Ovary (tissue), 3 donors: ENCODE data around the gene CCDC175.

Source experiments
- EP300 ChIP-seq: sonication (generic); formaldehyde crosslinking; IDR thresholded peaks from one replicate; pipeline ENCODE4 v1.6.1; 2017; ENCODE audit warnings: antibody characterized with exemption
- TF ChIP-seq, protein P1 (sequence below), 3 donors: fragments of 450-650 bp in 2 of 3; fragments of 200-600 bp in 1 of 3; IDR thresholded peaks; one replicate each; pipeline versions ENCODE4 v1.5.1 to v1.8.0; 2016 to 2022; ENCODE audit warnings: antibody characterized with exemption in 3 of 3, mild to moderate bottlenecking in 1 of 3
- donor health status: DM: no; HTN: no; CAD: no.

DNA sequence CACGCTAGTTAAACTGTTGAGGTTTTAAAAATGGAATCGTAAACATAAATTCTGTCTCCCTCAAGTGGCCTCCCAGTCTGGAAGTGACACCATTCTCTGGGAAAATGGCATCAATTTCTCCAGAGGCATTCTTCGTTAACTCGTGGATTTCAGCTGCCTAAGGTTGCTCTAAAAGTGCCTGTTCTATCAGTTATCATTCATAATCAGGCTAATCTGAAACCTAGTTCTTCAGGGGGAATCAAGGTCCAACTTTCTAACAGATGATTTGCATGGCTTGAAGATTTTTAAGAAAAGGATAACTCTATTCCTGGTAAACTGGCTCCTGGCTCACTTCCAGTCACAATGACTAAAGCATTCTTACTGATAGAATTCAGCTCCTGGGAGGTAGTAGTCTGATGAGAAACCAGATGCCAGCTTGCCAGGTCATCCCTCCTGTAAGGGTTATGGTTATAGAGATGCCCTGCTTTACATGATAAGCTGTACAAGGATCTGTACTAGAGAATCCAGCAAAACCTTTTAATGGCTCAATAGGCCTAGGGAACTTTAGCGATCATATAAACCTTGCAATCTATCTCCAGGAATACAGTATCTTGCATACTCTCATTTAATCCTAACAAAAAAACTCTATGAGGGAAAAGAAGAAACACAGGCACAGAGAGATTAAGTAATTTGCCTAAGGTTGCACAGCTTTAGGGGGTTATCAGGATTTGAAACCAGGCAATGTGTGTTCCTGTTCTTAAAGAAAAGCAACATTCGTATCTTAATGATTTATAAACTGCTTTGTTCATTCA lies 93.9 kb downstream of the CCDC175 start:
- TF ChIP-seq, protein P1, sequence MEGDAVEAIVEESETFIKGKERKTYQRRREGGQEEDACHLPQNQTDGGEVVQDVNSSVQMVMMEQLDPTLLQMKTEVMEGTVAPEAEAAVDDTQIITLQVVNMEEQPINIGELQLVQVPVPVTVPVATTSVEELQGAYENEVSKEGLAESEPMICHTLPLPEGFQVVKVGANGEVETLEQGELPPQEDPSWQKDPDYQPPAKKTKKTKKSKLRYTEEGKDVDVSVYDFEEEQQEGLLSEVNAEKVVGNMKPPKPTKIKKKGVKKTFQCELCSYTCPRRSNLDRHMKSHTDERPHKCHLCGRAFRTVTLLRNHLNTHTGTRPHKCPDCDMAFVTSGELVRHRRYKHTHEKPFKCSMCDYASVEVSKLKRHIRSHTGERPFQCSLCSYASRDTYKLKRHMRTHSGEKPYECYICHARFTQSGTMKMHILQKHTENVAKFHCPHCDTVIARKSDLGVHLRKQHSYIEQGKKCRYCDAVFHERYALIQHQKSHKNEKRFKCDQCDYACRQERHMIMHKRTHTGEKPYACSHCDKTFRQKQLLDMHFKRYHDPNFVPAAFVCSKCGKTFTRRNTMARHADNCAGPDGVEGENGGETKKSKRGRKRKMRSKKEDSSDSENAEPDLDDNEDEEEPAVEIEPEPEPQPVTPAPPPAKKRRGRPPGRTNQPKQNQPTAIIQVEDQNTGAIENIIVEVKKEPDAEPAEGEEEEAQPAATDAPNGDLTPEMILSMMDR (IDR thresholded peaks at IDR 0.05) = no peak
- no peak for TF ChIP-seq EP300
